GM18861 (cell line): ENCODE measurements around the gene UTP4.

Experiments used
- ATAC-seq: cut with Tn5 transposase; IDR thresholded peaks from one replicate; pipeline ENCODE4 v1.9.1; 2021; ENCODE audit not compliant: unreplicated experiment

The UTP4 gene

GRCh38 chr16:69204172-69204571 lies 71.7 kb downstream of the UTP4 start:
- ATAC-seq = no peak

DNA sequence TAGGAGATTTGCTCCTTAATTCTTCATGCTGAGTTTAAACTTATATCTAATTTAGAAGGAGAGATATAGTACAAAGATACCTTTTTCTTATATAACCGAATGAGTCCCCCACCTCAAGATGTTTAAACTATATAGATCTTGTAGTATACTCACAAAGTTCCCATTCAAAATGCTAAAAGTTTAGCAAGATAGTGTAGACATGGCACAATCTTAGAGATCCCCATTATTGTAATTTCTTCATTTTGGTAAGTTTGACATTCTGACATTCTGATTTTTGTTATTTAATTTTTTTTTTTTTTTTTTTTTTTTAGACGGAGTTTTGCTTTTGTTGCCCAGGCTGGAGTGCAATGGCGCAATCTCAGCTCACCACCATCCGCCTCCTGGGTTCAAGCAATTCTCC lies 77.3 kb downstream of the UTP4 start:
- no peak for ATAC-seq

GRCh38 chr16:69217433-69217832 lies 85.0 kb downstream of the UTP4 start:
- ATAC-seq = no peak
